OCI-LY3 (cell line): Measurements from ENCODE around the gene BPIFB2.

Experiments used
- H2AFZ ChIP-seq: fragments of 200-600, 300-600 bp; shearing (Covaris generic); 2 replicates; pipeline ENCODE4 v1.6.0; 2014; ENCODE audit warnings: antibody characterized with exemption, low read depth, low read length
- H3K27ac ChIP-seq: fragments of 200-600, 300-600 bp; sonication (generic); 2 replicates; pipeline ENCODE4 v1.5.1; 2014; ENCODE audit warnings: mild to moderate bottlenecking, low read length, moderate library complexity, mixed read lengths
- H3K27me3 ChIP-seq: fragments of 200-600, 300-600 bp; sonication (generic); 2 replicates; pipeline ENCODE4 v1.6.1; 2014; ENCODE audit warnings: low read depth, low read length, mixed read lengths
- H3K36me3 ChIP-seq: fragments of 200-600, 300-600 bp; sonication (generic); replicated peaks from 2 replicates; pipeline ENCODE3; 2014; ENCODE audit warnings: low read depth, low read length, mixed read lengths
- H3K4me1 ChIP-seq: fragments of 300-600, 200-600 bp; sonication (generic); 2 replicates; pipeline ENCODE4 v1.6.1; 2014; ENCODE audit warnings: low read length, mixed read lengths
- H3K4me2 ChIP-seq: fragments of 200-600, 300-600 bp; sonication (generic); 2 replicates; pipeline ENCODE4 v1.6.1; 2014; ENCODE audit warnings: low read length, mixed read lengths
- H3K4me3 ChIP-seq: fragments of 300-600, 200-600 bp; sonication (generic); 2 replicates; pipeline ENCODE4 v1.5.1; 2014; ENCODE audit warnings: antibody characterized with exemption, mild to moderate bottlenecking, low read length, moderate library complexity
- H3K79me2 ChIP-seq: fragments of 300-600, 200-600 bp; shearing (Covaris generic); 2 replicates; pipeline ENCODE4 v1.6.1; 2014; ENCODE audit warnings: mild to moderate bottlenecking, low read length, mixed read lengths
- H3K9ac ChIP-seq: fragments of 300-600, 200-600 bp; shearing (Covaris generic); 2 replicates; pipeline ENCODE4 v1.6.0; 2014; ENCODE audit warnings: mild to moderate bottlenecking, low read length, moderate library complexity
- H3K9me3 ChIP-seq: fragments of 200-600, 300-600 bp; shearing (Covaris generic); 2 replicates; pipeline ENCODE4 v1.6.1; 2014; ENCODE audit warnings: low read length, mixed read lengths; ENCODE audit not compliant: insufficient read depth
- H4K20me1 ChIP-seq: fragments of 200-600, 300-600 bp; sonication (generic); 2 replicates; pipeline ENCODE4 v1.6.1; 2016; ENCODE audit warnings: low read length, mixed read lengths; ENCODE audit not compliant: insufficient read depth
- CTCF ChIP-seq: fragments of 200-600, 300-600 bp; sonication (generic); IDR thresholded peaks from 2 replicates; pipeline ENCODE4 v1.5.1; 2014; ENCODE audit warnings: antibody characterized with exemption, low read length, low read depth
- EZH2phosphoT487 ChIP-seq: fragments of 200-600 bp; shearing (Covaris generic); IDR thresholded peaks from 2 replicates; pipeline ENCODE4 v1.6.1; 2018; ENCODE audit warnings: antibody characterized with exemption, mixed run types, low read depth

The BPIFB2 gene

DNA sequence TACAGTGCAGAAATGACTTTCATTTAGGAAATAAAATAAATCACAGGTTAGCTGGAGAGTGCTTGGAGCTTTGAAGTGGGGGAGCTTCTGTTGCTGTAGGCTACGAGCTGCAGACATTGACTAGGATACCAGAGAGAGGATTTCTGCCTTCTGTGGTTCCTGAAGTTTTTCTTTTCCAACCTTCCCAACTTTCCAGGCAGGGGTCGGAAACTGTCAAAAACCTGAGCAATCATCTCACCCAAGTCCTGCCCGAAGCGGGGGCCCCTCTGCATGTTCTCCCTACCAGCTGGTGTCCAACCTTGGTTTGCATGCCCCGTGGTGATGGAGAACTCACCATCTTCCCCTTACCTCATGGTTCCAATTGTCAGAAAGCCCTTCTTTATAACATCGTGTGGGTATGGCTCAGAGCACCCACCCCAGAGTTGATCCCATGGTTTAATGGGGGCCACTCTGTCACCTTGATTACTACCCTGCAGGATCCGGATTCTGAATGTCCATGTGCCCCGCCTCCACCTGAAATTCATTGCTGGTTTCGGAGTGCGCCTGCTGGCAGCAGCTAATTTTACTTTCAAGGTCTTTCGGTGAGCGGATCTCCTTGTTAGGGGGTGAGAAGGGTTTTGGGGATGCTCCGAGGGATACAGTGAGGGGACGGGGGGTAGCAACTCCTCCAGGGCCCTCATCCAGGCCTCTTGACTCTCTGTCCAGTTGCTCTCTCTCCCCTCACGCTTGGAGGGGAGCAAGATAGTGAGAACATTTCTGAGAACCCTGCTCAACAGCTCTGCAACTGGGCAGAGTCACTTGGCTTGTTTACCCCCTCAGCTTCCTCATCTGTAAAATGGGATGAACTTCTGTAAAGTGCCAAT, 5.1 kb downstream of the BPIFB2 start:
- no peaks in the 10 kb centered on the region for H3K9me3 ChIP-seq
- TF ChIP-seq CTCF, result no peak
- TF ChIP-seq EZH2phosphoT487, result no peak
- no peak overlapping the region for H3K9ac ChIP-seq
- H3K27ac ChIP-seq, result no peak overlapping the region
- no peaks in the 10 kb centered on the region for H3K36me3 ChIP-seq
- no peak overlapping the region for H3K4me3 ChIP-seq
- H4K20me1 ChIP-seq, result no peaks in the 10 kb centered on the region
- no peaks in the 10 kb centered on the region for H3K79me2 ChIP-seq
- no peak overlapping the region for H3K4me2 ChIP-seq
- peaks cover 21% of the 10 kb centered on the region for H3K27me3 ChIP-seq
- H2AFZ ChIP-seq, result no peak overlapping the region
- no peaks in the 10 kb centered on the region for H3K4me1 ChIP-seq

DNA sequence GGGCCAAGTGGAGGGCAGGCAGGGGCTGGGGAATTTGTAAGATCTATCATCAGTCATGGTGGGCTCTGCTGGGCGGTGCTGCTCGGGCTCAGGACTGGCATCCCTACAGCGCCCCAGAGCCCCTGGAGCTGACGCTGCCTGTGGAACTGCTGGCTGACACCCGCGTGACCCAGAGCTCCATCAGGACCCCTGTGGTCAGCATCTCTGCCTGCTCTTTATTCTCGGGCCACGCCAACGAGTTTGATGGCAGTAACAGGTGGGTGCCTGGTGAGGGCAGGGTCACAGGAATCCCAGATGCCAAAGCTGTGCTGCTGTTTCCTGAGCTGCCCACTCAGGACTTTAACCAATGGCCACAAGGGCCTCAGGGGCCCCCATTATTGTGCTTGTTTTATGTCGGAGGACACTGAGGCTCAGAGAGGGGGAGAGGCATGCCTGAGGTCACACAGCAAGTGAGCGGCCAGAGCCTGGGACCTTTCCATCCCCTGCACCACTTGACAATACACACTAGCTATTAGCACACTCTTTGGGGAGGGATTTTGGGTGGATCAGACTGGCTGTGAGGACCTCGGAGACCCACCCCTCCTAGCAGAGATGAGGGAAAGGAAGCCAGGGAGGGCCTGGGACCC, 6.3 kb downstream of the BPIFB2 start:
- Histone ChIP-seq H3K27me3 (peaks cover 21% of the 10 kb centered on the region), H3K79me2 (no peaks in the 10 kb centered on the region), H3K9ac (no peak overlapping the region), H3K4me2 (no peak overlapping the region), H2AFZ (no peak overlapping the region), H3K4me1 (no peaks in the 10 kb centered on the region), H3K4me3 (no peak overlapping the region), H4K20me1 (no peaks in the 10 kb centered on the region), H3K9me3 (no peaks in the 10 kb centered on the region), H3K27ac (no peak overlapping the region), H3K36me3 (no peaks in the 10 kb centered on the region)
- TF ChIP-seq CTCF, result no peak
- no peak for TF ChIP-seq EZH2phosphoT487

- no peak overlapping the region for H3K4me3 ChIP-seq
- TF ChIP-seq EZH2phosphoT487, result no peak
- TF ChIP-seq CTCF, result no peak
- no peaks in the 10 kb centered on the region for H3K36me3 ChIP-seq
- no peak overlapping the region for H3K4me2 ChIP-seq
- no peak overlapping the region for H2AFZ ChIP-seq
- no peaks in the 10 kb centered on the region for H3K9me3 ChIP-seq
- no peaks in the 10 kb centered on the region for H3K4me1 ChIP-seq
- peaks cover 21% of the 10 kb centered on the region for H3K27me3 ChIP-seq
- no peak overlapping the region for H3K9ac ChIP-seq
- no peaks in the 10 kb centered on the region for H4K20me1 ChIP-seq
- H3K27ac ChIP-seq, result no peak overlapping the region
- no peaks in the 10 kb centered on the region for H3K79me2 ChIP-seq
Observed at GRCh38 chr20:33014336-33015113, 7.0 kb downstream of the BPIFB2 start.

DNA sequence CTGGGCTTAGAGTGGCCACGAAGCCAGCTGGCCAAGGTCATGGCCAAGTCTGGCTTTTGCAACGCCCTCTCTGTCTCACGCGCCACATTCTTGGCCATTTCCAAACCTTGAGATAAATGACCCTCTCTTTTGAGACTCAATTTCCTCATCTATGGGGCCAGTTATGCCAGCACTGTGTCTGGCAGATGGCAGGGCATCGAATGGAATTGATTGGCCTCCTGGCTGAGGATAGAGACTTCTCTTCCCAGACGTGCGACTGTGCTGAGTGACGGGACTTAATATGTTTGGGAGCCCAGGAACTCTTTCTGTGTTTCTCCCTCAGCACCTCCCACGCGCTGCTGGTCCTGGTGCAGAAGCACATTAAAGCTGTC, 7.6 kb downstream of the BPIFB2 start:
- Histone ChIP-seq H3K9ac (no peak overlapping the region), H2AFZ (no peak overlapping the region), H3K4me1 (no peaks in the 10 kb centered on the region), H3K9me3 (no peaks in the 10 kb centered on the region), H4K20me1 (no peaks in the 10 kb centered on the region), H3K27ac (no peak overlapping the region), H3K4me2 (no peak overlapping the region), H3K4me3 (no peak overlapping the region), H3K36me3 (no peaks in the 10 kb centered on the region), H3K27me3 (peaks cover 21% of the 10 kb centered on the region), H3K79me2 (no peaks in the 10 kb centered on the region)
- TF ChIP-seq EZH2phosphoT487 (no peak), CTCF (no peak)
